DOHH2 (cell line): ENCODE results near the gene ADAMTS18.
"Not testable (repeated sequence)": the region's sequence is repeated elsewhere in the genome, so short reads cannot be mapped to it uniquely, and the experiment has no call there.

Source experiments
- H3F3A ChIP-seq: fragments of 200-600 bp; sonication (generic), shearing (Covaris generic); 2 replicates; pipeline ENCODE4 v1.6.0; 2016; ENCODE audit warnings: antibody characterized with exemption, mild to moderate bottlenecking; ENCODE audit not compliant: control insufficient read depth, insufficient read depth
- H3K27ac ChIP-seq: fragments of 200-600 bp; sonication (generic); 2 replicates; pipeline ENCODE4 v1.5.1; 2014; ENCODE audit warnings: low read depth, mild to moderate bottlenecking, low read length, moderate library complexity
- H3K27me3 ChIP-seq: fragments of 200-600 bp; sonication (generic); 2 replicates; pipeline ENCODE4 v1.6.1; 2014; ENCODE audit warnings: mild to moderate bottlenecking, low read length, mixed read lengths; ENCODE audit not compliant: control insufficient read depth
- H3K36me3 ChIP-seq: fragments of 200-600 bp; sonication (generic); 2 replicates; pipeline ENCODE4 v1.6.1; 2014; ENCODE audit warnings: mild to moderate bottlenecking, low read length, moderate library complexity, mixed read lengths; ENCODE audit not compliant: control insufficient read depth
- H3K4me1 ChIP-seq: fragments of 200-600 bp; sonication (generic); 2 replicates; pipeline ENCODE4 v1.6.1; 2014; ENCODE audit warnings: mild to moderate bottlenecking, low read length, mixed read lengths; ENCODE audit not compliant: control insufficient read depth
- H3K4me2 ChIP-seq: fragments of 200-600 bp; sonication (generic); 2 replicates; pipeline ENCODE4 v1.6.0; 2014; ENCODE audit warnings: mild to moderate bottlenecking, low read length, moderate library complexity
- H3K4me3 ChIP-seq: fragments of 200-600 bp; sonication (generic); 2 replicates; pipeline ENCODE4 v1.5.1; 2014; ENCODE audit warnings: mild to moderate bottlenecking, low read length, mixed read lengths
- H3K79me2 ChIP-seq: fragments of 200-600 bp; sonication (generic); 2 replicates; pipeline ENCODE4 v1.6.1; 2014; ENCODE audit warnings: mild to moderate bottlenecking, low read length, mixed read lengths; ENCODE audit not compliant: control insufficient read depth
- H3K9me2 ChIP-seq: fragments of 200-600 bp; sonication (generic); replicated peaks from 2 replicates; pipeline ENCODE4 v1.6.1; 2014; ENCODE audit warnings: mild to moderate bottlenecking, low read length, mixed read lengths; ENCODE audit not compliant: control insufficient read depth
- H3K9me3 ChIP-seq: fragments of 200-600 bp; sonication (generic); 2 replicates; pipeline ENCODE4 v1.6.1; 2014; ENCODE audit warnings: antibody characterized with exemption, low read length, mixed read lengths; ENCODE audit not compliant: control insufficient read depth, insufficient read depth
- H4K20me1 ChIP-seq: fragments of 200-600 bp; sonication (generic); 2 replicates; pipeline ENCODE4 v1.6.0; 2014; ENCODE audit warnings: low read depth, mild to moderate bottlenecking, antibody characterized with exemption, low read length, moderate library complexity; ENCODE audit not compliant: control insufficient read depth, insufficient read depth
- EZH2phosphoT487 ChIP-seq: fragments of 200-600 bp; sonication (generic); IDR thresholded peaks from 2 replicates; pipeline ENCODE4 v1.6.1; 2017; ENCODE audit warnings: borderline replicate concordance, mild to moderate bottlenecking, antibody characterized with exemption, low read length, moderate library complexity, mixed read lengths
- TF ChIP-seq, protein P1 (sequence below): fragments of 200-600 bp; sonication (generic); IDR thresholded peaks from one replicate; pipeline ENCODE4 v1.5.1; 2014; ENCODE audit warnings: antibody characterized with exemption, mild to moderate bottlenecking, low read depth, low read length; ENCODE audit not compliant: poor library complexity, severe bottlenecking

Gene ADAMTS18

DNA sequence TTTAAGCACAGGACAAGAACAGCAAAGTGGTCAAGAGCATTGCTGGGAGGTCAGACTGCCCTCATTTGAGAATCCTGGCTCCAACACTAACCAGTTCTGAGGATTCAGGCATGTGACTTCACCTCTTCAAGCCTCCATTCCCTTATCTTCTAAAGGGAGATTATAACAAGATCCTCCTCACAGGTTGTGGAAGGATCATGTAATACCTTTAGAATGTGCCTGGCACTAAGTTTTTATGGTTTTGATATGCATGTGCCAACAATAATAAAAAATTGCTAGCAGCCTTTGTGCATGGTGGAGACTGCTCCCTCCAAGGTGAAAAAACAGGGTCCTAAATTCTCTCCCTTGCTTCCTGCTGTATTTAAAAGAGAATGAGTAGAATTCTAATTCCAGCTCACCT, 36.0 kb upstream of the ADAMTS18 start:
- TF ChIP-seq, protein P1, sequence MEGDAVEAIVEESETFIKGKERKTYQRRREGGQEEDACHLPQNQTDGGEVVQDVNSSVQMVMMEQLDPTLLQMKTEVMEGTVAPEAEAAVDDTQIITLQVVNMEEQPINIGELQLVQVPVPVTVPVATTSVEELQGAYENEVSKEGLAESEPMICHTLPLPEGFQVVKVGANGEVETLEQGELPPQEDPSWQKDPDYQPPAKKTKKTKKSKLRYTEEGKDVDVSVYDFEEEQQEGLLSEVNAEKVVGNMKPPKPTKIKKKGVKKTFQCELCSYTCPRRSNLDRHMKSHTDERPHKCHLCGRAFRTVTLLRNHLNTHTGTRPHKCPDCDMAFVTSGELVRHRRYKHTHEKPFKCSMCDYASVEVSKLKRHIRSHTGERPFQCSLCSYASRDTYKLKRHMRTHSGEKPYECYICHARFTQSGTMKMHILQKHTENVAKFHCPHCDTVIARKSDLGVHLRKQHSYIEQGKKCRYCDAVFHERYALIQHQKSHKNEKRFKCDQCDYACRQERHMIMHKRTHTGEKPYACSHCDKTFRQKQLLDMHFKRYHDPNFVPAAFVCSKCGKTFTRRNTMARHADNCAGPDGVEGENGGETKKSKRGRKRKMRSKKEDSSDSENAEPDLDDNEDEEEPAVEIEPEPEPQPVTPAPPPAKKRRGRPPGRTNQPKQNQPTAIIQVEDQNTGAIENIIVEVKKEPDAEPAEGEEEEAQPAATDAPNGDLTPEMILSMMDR = no peak
- no peak for TF ChIP-seq EZH2phosphoT487
- Histone ChIP-seq H4K20me1 (no peaks in the 10 kb centered on the region), H3K36me3 (no peaks in the 10 kb centered on the region), H3K9me3 (no peaks in the 10 kb centered on the region), H3K4me1 (no peaks in the 10 kb centered on the region), H3K9me2 (no peaks in the 10 kb centered on the region), H3K27ac (no peak overlapping the region), H3K4me2 (no peak overlapping the region), H3K4me3 (no peak overlapping the region), H3K27me3 (peaks cover 9% of the 10 kb centered on the region; the same call in 1 of the 2 replicates), H3F3A (no peaks in the 10 kb centered on the region), H3K79me2 (no peaks in the 10 kb centered on the region)

DNA sequence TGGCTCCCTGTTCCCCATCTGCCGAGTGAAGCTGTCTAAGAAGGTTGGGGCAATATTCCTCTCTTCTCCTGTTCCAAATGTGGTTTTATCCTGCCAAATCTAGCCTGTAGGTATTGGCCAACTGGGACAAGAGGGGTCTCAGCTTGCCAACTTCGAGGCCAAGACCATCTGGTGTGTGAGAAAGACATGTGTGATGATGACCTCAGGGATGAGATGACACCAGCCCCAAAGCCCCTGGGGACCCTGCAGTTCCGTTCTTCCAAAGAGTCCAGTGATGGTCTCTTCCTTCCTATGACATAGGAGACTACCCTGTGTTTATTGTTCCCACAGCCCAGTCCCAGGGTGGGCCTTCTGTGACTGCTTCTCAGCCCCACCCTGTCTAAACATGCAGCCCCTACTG, 34.8 kb upstream of the ADAMTS18 start:
- H3K4me1 ChIP-seq = no peaks in the 10 kb centered on the region
- TF ChIP-seq, protein P1 = no peak
- TF ChIP-seq EZH2phosphoT487 = no peak
- no peaks in the 10 kb centered on the region for H3F3A ChIP-seq
- no peaks in the 10 kb centered on the region for H3K9me2 ChIP-seq
- H3K79me2 ChIP-seq = no peaks in the 10 kb centered on the region
- H3K36me3 ChIP-seq = no peaks in the 10 kb centered on the region
- no peak overlapping the region for H3K4me3 ChIP-seq
- no peaks in the 10 kb centered on the region for H3K9me3 ChIP-seq
- H3K4me2 ChIP-seq = no peak overlapping the region
- H3K27me3 ChIP-seq = peaks cover 9% of the 10 kb centered on the region; the same call in 1 of the 2 replicates
- H4K20me1 ChIP-seq = no peaks in the 10 kb centered on the region
- H3K27ac ChIP-seq = no peak overlapping the region

DNA sequence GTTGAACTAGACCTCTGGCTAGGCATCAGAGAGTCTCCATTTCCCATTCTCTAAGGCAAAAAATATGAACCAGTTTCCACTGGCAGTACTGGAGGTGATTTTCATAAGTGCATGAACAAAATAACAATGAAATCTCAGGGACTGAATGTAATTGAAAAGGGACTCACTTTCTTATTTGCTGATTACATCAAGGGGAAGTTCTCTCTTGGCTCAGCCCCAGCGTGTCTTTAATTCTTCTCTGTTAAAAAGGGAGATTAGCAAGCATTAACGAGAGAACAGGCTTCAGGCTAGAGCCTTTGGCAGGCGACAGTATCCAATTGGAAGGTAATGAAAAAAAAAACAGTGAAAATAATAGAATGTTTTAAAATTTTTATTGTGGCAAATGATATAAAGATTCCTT, 34.0 kb upstream of the ADAMTS18 start:
- Histone ChIP-seq H3K4me1 (no peaks in the 10 kb centered on the region), H3K4me2 (no peak overlapping the region), H3K79me2 (no peaks in the 10 kb centered on the region), H3K27me3 (peaks cover 9% of the 10 kb centered on the region; the same call in 1 of the 2 replicates), H3K27ac (no peak overlapping the region), H3F3A (no peaks in the 10 kb centered on the region), H3K9me3 (no peaks in the 10 kb centered on the region), H3K9me2 (no peaks in the 10 kb centered on the region), H3K36me3 (no peaks in the 10 kb centered on the region), H3K4me3 (no peak overlapping the region), H4K20me1 (no peaks in the 10 kb centered on the region)
- TF ChIP-seq, protein P1 = no peak
- TF ChIP-seq EZH2phosphoT487 = no peak

DNA sequence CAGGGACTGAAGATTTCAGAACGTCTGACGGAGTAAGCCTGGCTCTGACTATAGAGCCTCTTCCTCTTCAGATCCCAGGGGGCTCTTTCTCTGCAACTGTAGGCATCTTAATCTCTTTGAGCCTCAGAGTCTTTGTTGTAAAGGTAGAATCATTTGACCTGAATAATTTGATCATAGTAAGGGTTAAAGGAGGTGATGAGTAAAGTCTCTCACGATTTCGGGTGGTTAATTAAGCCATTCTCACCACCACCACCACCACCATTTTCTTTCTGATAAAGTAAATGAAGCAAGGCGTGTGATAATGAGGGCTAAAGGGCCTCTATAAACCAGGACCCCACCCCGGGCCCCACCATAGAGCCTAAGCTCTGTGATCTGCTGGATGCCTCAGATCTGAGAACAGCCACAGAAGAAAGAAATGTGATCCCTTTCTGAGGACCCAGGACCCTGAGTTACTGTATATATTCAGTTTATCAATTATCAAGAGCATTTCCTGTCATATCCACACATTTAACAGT, 33.0 kb upstream of the ADAMTS18 start:
- no peaks in the 10 kb centered on the region for H3K79me2 ChIP-seq
- no peaks in the 10 kb centered on the region for H3K4me1 ChIP-seq
- H3K36me3 ChIP-seq = no peaks in the 10 kb centered on the region
- no peaks in the 10 kb centered on the region for H4K20me1 ChIP-seq
- H3K9me3 ChIP-seq = no peaks in the 10 kb centered on the region
- no peaks in the 10 kb centered on the region for H3F3A ChIP-seq
- H3K4me3 ChIP-seq = no peak overlapping the region
- no peak overlapping the region for H3K27ac ChIP-seq
- H3K4me2 ChIP-seq = no peak overlapping the region
- no peaks in the 10 kb centered on the region for H3K9me2 ChIP-seq
- H3K27me3 ChIP-seq = peaks cover 6% of the 10 kb centered on the region; the same call in 1 of the 2 replicates
- TF ChIP-seq, protein P1 = no peak
- no peak for TF ChIP-seq EZH2phosphoT487

DNA sequence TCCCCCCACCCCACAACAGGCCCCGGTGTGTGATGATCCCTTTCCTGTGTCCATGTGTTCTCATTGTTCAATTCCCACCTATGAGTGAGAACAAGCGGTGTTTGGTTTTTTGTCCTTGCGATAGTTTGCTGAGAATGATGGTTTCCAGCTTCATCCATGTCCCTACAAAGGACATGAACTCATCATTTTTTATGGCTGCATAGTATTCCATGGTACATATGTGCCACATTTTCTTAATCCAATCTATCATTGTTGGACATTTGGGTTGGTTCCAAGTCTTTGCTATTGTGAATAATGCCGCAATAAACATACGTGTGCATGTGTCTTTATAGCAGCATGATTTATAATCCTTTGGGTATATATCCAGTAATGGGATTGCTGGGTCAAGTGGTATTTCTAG, 28.8 kb upstream of the ADAMTS18 start:
- H3K4me2 ChIP-seq, H3K36me3 ChIP-seq, H3K79me2 ChIP-seq, H3K27me3 ChIP-seq, H3K4me3 ChIP-seq, H3K4me1 ChIP-seq, H3F3A ChIP-seq, H4K20me1 ChIP-seq, H3K27ac ChIP-seq, H3K9me3 ChIP-seq, H3K9me2 ChIP-seq: not testable (repeated sequence)
